SK-N-SH (cell line): ENCODE data around the gene BOLL. TPM values are rescaled to one million over a fixed set of nuclear protein-coding genes. Genes with fewer than 3 reads are reported as not detected.

ENCODE experiments used
- CTCF ChIA-PET: fragments of 300-600, 350-600 bp; formaldehyde crosslinking; extraction: SDS; loops from one replicate; lab custom pipeline; 2021; lab: Yijun Ruan, JAX
- POLR2A ChIA-PET: fragments of 350-600 bp; sonication (Branson Sonifier 250); formaldehyde crosslinking; extraction: SDS; loops from one replicate; lab custom pipeline; 2020; ENCODE audit warnings: antibody characterized with exemption, inconsistent platforms; lab: Yijun Ruan, JAX
- DNase-seq: peaks from one replicate; pipeline ENCODE4 v3.0.0; 2012
- H2AFZ ChIP-seq: fragments of 200-600 bp; sonication (generic); 2 replicates; pipeline ENCODE4 v1.8.1; 2016; ENCODE audit warnings: antibody characterized with exemption, mild to moderate bottlenecking, low read depth
- H3F3A ChIP-seq: fragments of 200-600 bp; sonication (generic); replicated peaks from 2 replicates; pipeline ENCODE3; 2016; ENCODE audit warnings: antibody characterized with exemption, mild to moderate bottlenecking; ENCODE audit not compliant: insufficient read depth
- H3K27ac ChIP-seq, 2 experiments: fragments of 200-500 bp in 1 of 2; fragments of 200-600 bp in 1 of 2; sonication (Bioruptor generic) in 1 of 2; sonication (generic), shearing (Covaris generic) in 1 of 2; 2 replicates each; pipeline versions ENCODE4 v1.5.1 to v1.6.1; 2014 to 2016; ENCODE audit warnings: low read depth in 2 of 2, inconsistent platforms in 1 of 2, low read length in 1 of 2, mild to moderate bottlenecking in 1 of 2, mixed read lengths in 1 of 2
- H3K27me3 ChIP-seq: fragments of 200-600 bp; sonication (generic), shearing (Covaris generic); 2 replicates; pipeline ENCODE4 v1.6.1; 2016; ENCODE audit warnings: mixed run types; ENCODE audit not compliant: insufficient read depth
- H3K36me3 ChIP-seq, 2 experiments: fragments of 200-500 bp in 1 of 2; fragments of 200-600 bp in 1 of 2; sonication (Bioruptor generic) in 1 of 2; sonication (generic) in 1 of 2; replicated peaks in 1 of 2; 2 replicates each; pipeline versions ENCODE3 to v1.5.1; 2014 to 2016; ENCODE audit warnings: low read length in 1 of 2, mild to moderate bottlenecking in 1 of 2; ENCODE audit not compliant: insufficient read depth in 2 of 2, control insufficient read depth in 1 of 2
- H3K4me1 ChIP-seq, 2 experiments: fragments of 200-500 bp in 1 of 2; fragments of 200-600 bp in 1 of 2; sonication (Bioruptor generic) in 1 of 2; sonication (generic), shearing (Covaris generic) in 1 of 2; 2 replicates each; pipeline versions ENCODE4 v1.5.1 to v1.6.1; 2014 to 2016; ENCODE audit warnings: low read depth in 1 of 2, low read length in 1 of 2, mixed run types in 1 of 2; ENCODE audit not compliant: insufficient read depth in 2 of 2, control insufficient read depth in 1 of 2
- H3K4me2 ChIP-seq: fragments of 200-600 bp; sonication (generic), shearing (Covaris generic); 2 replicates; pipeline ENCODE4 v1.6.1; 2017; ENCODE audit warnings: mixed run types
- H3K4me3 ChIP-seq, 2 experiments: fragments of 200-500 bp in 1 of 2; fragments of 200-600 bp in 1 of 2; sonication (Bioruptor generic) in 1 of 2; sonication (generic), shearing (Covaris generic) in 1 of 2; 2 replicates each; pipeline versions ENCODE4 v1.5.1 to v1.8.1; 2014 to 2016; ENCODE audit warnings: low read depth in 2 of 2, inconsistent platforms in 1 of 2, low read length in 1 of 2, mild to moderate bottlenecking in 1 of 2, mixed read lengths in 1 of 2, moderate library complexity in 1 of 2
- H3K79me2 ChIP-seq: fragments of 200-600 bp; sonication (generic); 2 replicates; pipeline ENCODE4 v1.8.1; 2017; ENCODE audit warnings: mild to moderate bottlenecking; ENCODE audit not compliant: insufficient read depth
- H3K9ac ChIP-seq: fragments of 200-600 bp; sonication (generic); 2 replicates; pipeline ENCODE4 v1.6.1; 2017; ENCODE audit warnings: mixed run types
- H3K9me2 ChIP-seq: fragments of 200-600 bp; sonication (generic); 2 replicates; pipeline ENCODE4 v1.6.1; 2017; ENCODE audit warnings: mixed run types
- H3K9me3 ChIP-seq: fragments of 200-600 bp; sonication (generic); 2 replicates; pipeline ENCODE4 v1.6.1; 2017; ENCODE audit warnings: mixed run types, mild to moderate bottlenecking, moderate library complexity
- H4K20me1 ChIP-seq: fragments of 200-600 bp; sonication (generic); 2 replicates; pipeline ENCODE4 v1.6.1; 2017; ENCODE audit warnings: mild to moderate bottlenecking, mixed run types; ENCODE audit not compliant: insufficient read depth
- EP300 ChIP-seq, 2 experiments: IDR thresholded peaks; 2 replicates each; pipeline versions ENCODE4 v1.4.0 to v1.6.1; 2012; ENCODE audit warnings: borderline replicate concordance in 1 of 2, low read depth in 1 of 2, low read length in 1 of 2
- EZH2phosphoT487 ChIP-seq: fragments of 200-600 bp; sonication (generic); IDR thresholded peaks from 2 replicates; pipeline ENCODE4 v1.6.1; 2017; ENCODE audit warnings: low read depth, mixed run types, mild to moderate bottlenecking, antibody characterized with exemption, moderate library complexity, borderline replicate concordance
- FOSL2 ChIP-seq: IDR thresholded peaks from 2 replicates; pipeline ENCODE4 v1.4.0; 2012; ENCODE audit warnings: low read depth, mild to moderate bottlenecking, moderate library complexity, borderline replicate concordance
- GATA2 ChIP-seq: sonication (generic); formaldehyde crosslinking; IDR thresholded peaks from 2 replicates; pipeline ENCODE4 v1.5.0; 2020; ENCODE audit warnings: mild to moderate bottlenecking, missing genetic modification reagents
- MEF2A ChIP-seq: IDR thresholded peaks from 2 replicates; pipeline ENCODE4 v1.4.0; 2012; ENCODE audit warnings: low read depth, borderline replicate concordance
- NFIC ChIP-seq: IDR thresholded peaks from 2 replicates; pipeline ENCODE4 v1.4.0; 2012; ENCODE audit warnings: borderline replicate concordance
- NRF1 ChIP-seq: IDR thresholded peaks from 2 replicates; pipeline ENCODE4 v1.6.1; 2012; ENCODE audit warnings: low read depth, mild to moderate bottlenecking, low read length
- POLR2AphosphoS5 ChIP-seq: IDR thresholded peaks from 2 replicates; pipeline ENCODE4 v1.6.1; 2012; ENCODE audit warnings: low read depth, low read length
- RAD21 ChIP-seq: IDR thresholded peaks from 2 replicates; pipeline ENCODE4 v1.6.1; 2012; ENCODE audit warnings: mild to moderate bottlenecking, low read length
- RCOR1 ChIP-seq: fragments of 150-350 bp; IDR thresholded peaks from 2 replicates; pipeline ENCODE4 v1.6.1; 2017; ENCODE audit warnings: antibody characterized with exemption, low read length
- RFX5 ChIP-seq: IDR thresholded peaks from 2 replicates; pipeline ENCODE4 v1.6.1; 2012; ENCODE audit warnings: mild to moderate bottlenecking, improper control_type of control experiment, low read length
- RXRA ChIP-seq: IDR thresholded peaks from 2 replicates; pipeline ENCODE4 v1.4.0; 2012; ENCODE audit warnings: low read depth, mild to moderate bottlenecking, borderline replicate concordance
- SIN3A ChIP-seq: IDR thresholded peaks from 2 replicates; pipeline ENCODE4 v1.6.1; 2012; ENCODE audit warnings: low read depth, mild to moderate bottlenecking, low read length, moderate library complexity, borderline replicate concordance
- SMC3 ChIP-seq: IDR thresholded peaks from 2 replicates; pipeline ENCODE4 v1.6.1; 2012; ENCODE audit warnings: low read depth, low read length, improper control_type of control experiment
- TAF1 ChIP-seq: IDR thresholded peaks from 2 replicates; pipeline ENCODE4 v1.6.1; 2012; ENCODE audit warnings: low read depth, mild to moderate bottlenecking, low read length, moderate library complexity, borderline replicate concordance
- TCF12 ChIP-seq: IDR thresholded peaks from 2 replicates; pipeline ENCODE4 v1.4.0; 2012
- WGBS: methylation state at CpG from one replicate; pipeline ENCODE4 v1.1.6; 2017; ENCODE audit warnings: low lambda C conversion rate; 5-methylcytosine and 5-hydroxymethylcytosine counted together
- polyA plus RNA-seq, 3 experiments: library from polyadenylated mRNA; depleted of rRNA; stranded (reverse); fragments of >200 nt; gene quantifications; 2 replicates each; pipeline ENCODE4 v1.2.3, GENCODE V29; 2012
- TF ChIP-seq, protein P1 (sequence below): fragments of 200-600 bp; sonication (generic); IDR thresholded peaks from 2 replicates; pipeline ENCODE4 v1.6.1; 2017; ENCODE audit warnings: antibody characterized with exemption, mild to moderate bottlenecking, moderate library complexity
- TF ChIP-seq, protein P2 (sequence below): IDR thresholded peaks from 2 replicates; pipeline ENCODE4 v1.4.0; 2012; ENCODE audit warnings: low read depth
- TF ChIP-seq, protein P3 (sequence below): fragments of 150-350 bp; IDR thresholded peaks from 2 replicates; pipeline ENCODE4 v1.6.1; 2016; ENCODE audit warnings: mild to moderate bottlenecking, low read depth, low read length

The BOLL gene
- polyA plus RNA-seq, 1 of the 3 experiments (the other 2 are of a cell fraction), result not detected

DNA sequence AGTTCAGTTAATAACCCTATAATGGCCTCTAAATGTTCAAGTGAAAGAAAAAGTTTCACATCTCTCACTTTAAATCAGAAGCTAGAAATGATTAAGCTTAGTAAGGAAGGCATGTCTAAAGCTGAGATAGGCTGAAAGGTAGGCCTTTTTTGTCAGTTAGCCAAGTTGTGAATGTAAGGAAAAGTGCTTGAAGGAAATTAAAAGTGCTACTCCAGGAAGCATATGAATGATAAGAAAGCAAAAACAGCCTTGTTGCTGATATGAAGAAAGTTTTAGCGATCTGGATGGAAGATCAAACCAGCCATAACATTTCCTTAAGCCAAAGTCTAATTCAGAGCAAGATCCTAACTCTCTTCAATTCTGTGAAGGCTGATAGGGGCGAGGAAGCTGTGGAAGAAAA lies 29.4 kb upstream of the BOLL start:
- WGBS, result 90% methylated on average over 2 of the region's 2 CpGs
- Histone ChIP-seq H3K36me3 (peaks cover 0 to 5% of the 10 kb centered on the region in 2 experiments), H3K27me3 (no peaks in the 10 kb centered on the region), H3K27ac (no peak overlapping the region), H2AFZ (no peak overlapping the region), H4K20me1 (no peaks in the 10 kb centered on the region; the same call in 1 of the 2 replicates), H3K79me2 (peaks cover 46% of the 10 kb centered on the region), H3K9me2 (no peaks in the 10 kb centered on the region), H3K4me3 (no peak overlapping the region), H3K9ac (no peak overlapping the region), H3F3A (no peaks in the 10 kb centered on the region), H3K4me1 (no peaks in the 10 kb centered on the region), H3K4me2 (no peak overlapping the region), H3K9me3 (no peaks in the 10 kb centered on the region)
- ChIA-PET CTCF (interaction anchor here (0.7 to 1.4 kb wide), 3 partner anchors 336 to 495 kb away, joined by 3 to 4 read pairs (median 3); no protein-coding TSS in a partner anchor), POLR2A (no interaction called here)
- TF ChIP-seq, protein P1, sequence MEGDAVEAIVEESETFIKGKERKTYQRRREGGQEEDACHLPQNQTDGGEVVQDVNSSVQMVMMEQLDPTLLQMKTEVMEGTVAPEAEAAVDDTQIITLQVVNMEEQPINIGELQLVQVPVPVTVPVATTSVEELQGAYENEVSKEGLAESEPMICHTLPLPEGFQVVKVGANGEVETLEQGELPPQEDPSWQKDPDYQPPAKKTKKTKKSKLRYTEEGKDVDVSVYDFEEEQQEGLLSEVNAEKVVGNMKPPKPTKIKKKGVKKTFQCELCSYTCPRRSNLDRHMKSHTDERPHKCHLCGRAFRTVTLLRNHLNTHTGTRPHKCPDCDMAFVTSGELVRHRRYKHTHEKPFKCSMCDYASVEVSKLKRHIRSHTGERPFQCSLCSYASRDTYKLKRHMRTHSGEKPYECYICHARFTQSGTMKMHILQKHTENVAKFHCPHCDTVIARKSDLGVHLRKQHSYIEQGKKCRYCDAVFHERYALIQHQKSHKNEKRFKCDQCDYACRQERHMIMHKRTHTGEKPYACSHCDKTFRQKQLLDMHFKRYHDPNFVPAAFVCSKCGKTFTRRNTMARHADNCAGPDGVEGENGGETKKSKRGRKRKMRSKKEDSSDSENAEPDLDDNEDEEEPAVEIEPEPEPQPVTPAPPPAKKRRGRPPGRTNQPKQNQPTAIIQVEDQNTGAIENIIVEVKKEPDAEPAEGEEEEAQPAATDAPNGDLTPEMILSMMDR, result no peak
- no peak for TF ChIP-seq MEF2A
- TF ChIP-seq NFIC, result no peak
- TF ChIP-seq GATA2 (CRISPR knock-in tag), result no peak
- no peak for TF ChIP-seq EP300 (IDR thresholded peaks at IDR 0.05; ENCODE audit: borderline replicate concordance in 1 of 2, low read depth in 1 of 2, low read length in 1 of 2)
- no peak for TF ChIP-seq EZH2phosphoT487
- TF ChIP-seq POLR2AphosphoS5, result no peak
- TF ChIP-seq, protein P2, sequence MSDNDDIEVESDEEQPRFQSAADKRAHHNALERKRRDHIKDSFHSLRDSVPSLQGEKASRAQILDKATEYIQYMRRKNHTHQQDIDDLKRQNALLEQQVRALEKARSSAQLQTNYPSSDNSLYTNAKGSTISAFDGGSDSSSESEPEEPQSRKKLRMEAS, result no peak
- no peak for TF ChIP-seq FOSL2
- no peak for TF ChIP-seq RCOR1
- no peak for TF ChIP-seq SIN3A
- TF ChIP-seq RAD21, result no peak
- no peak for DNase-seq

DNA sequence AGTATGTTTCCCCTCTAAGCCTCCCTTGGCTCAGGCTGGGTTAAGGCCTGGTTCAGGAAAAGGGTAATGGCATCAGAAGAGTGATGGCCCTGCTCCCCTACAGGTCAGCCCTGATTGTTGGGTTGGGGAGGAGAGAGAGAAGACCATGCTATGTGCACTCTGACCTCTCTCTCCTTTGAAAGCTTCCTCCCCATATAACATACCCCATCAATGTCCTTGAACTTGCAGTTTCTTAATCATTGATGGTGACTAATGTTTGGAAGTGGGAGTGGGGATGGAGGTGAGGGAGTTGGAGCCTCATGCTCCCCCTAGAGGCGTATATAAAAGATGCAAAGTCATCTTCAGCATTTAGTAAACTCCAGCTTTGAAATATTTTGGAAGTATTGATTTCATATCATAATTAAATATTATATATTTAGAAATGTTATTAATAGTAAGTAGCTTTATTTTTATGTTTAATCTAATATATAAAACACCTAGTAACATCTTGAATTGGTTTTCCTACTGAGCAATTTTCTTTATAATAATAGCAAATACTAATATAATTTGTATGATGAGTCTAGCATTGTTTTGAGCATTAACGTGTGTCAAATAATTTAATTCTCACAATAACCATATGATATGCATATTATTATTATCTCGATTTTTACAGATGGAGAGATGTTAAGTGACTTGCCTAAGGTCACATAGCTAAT lies 28.1 kb upstream of the BOLL start:
- Histone ChIP-seq H3K9me2 (no peaks in the 10 kb centered on the region), H3K9me3 (no peaks in the 10 kb centered on the region), H3K4me2 (no peak overlapping the region), H3K79me2 (peaks cover 59% of the 10 kb centered on the region), H3K27ac (no peak overlapping the region), H2AFZ (no peak overlapping the region), H3K9ac (no peak overlapping the region), H4K20me1 (no peaks in the 10 kb centered on the region; the same call in 1 of the 2 replicates), H3K4me3 (no peak overlapping the region), H3K4me1 (no peaks in the 10 kb centered on the region), H3F3A (no peaks in the 10 kb centered on the region), H3K36me3 (peaks cover 0 to 5% of the 10 kb centered on the region in 2 experiments), H3K27me3 (no peaks in the 10 kb centered on the region)
- CTCF ChIA-PET, result interaction anchor here (0.7 to 8.0 kb wide), 11 partner anchors 9 to 483 kb away, joined by 3 to 45 read pairs (median 4); partner anchors contain the start of gene PLCL1
- POLR2A ChIA-PET, result no interaction called here
- TF ChIP-seq SIN3A (no peak), TCF12 (no peak), EZH2phosphoT487 (no peak), NRF1 (no peak), RXRA (no peak), RAD21 (peak; percentile 35; the same call in 1 of the 2 replicates), TAF1 (no peak), RFX5 (no peak), SMC3 (peak; percentile 9; the same call in 1 of the 2 replicates)
- TF ChIP-seq, protein P3, sequence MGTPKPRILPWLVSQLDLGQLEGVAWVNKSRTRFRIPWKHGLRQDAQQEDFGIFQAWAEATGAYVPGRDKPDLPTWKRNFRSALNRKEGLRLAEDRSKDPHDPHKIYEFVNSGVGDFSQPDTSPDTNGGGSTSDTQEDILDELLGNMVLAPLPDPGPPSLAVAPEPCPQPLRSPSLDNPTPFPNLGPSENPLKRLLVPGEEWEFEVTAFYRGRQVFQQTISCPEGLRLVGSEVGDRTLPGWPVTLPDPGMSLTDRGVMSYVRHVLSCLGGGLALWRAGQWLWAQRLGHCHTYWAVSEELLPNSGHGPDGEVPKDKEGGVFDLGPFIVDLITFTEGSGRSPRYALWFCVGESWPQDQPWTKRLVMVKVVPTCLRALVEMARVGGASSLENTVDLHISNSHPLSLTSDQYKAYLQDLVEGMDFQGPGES, result no peak
- TF ChIP-seq, protein P1, result peak; percentile 65
- WGBS, result 26% methylated on average over 3 of the region's 3 CpGs
- peak; percentile 36 for DNase-seq
